Measurements from ENCODE around the gene PRKCQ. TPM values are rescaled to one million over a fixed set of nuclear protein-coding genes. Genes with fewer than 3 reads are reported as not detected.

PRKCQ gene
- total RNA-seq, 1 experiment from 2014 or later: 12.1 TPM

- Histone ChIP-seq H2BK5ac (ENCODE audit: insufficient read length, low read length) (no peak overlapping the region), H3K18ac (ENCODE audit: insufficient read length, low read depth, low read length) (no peak overlapping the region), H2AFZ (ENCODE audit: low read length) (no peak overlapping the region), H4K5ac (ENCODE audit: insufficient read length, low read depth, low read length) (no peak overlapping the region), H3K9me3 (ENCODE audit: control insufficient read depth, low read depth, low read length) (no peaks in the 10 kb centered on the region), H3K9ac (ENCODE audit: extremely low read depth, insufficient read length, low read length) (no peak overlapping the region), H4K91ac (ENCODE audit: insufficient read length, low read depth, low read length) (no peak overlapping the region), H3K4me2 (ENCODE audit: insufficient read depth, insufficient read length, low read length) (no peak overlapping the region), H3K23ac (ENCODE audit: insufficient read length, low read depth, low read length) (no peak overlapping the region), H2BK12ac (ENCODE audit: insufficient read length, low read depth, low read length) (no peak overlapping the region), H4K20me1 (ENCODE audit: control insufficient read depth, insufficient read depth, insufficient read length) (no peaks in the 10 kb centered on the region), H3K79me2 (ENCODE audit: insufficient read depth, low read length) (no peaks in the 10 kb centered on the region), H3K27me3 (ENCODE audit: insufficient read depth, low read length) (no peaks in the 10 kb centered on the region), H3K27ac (ENCODE audit: insufficient read length, low read depth, low read length) (no peak overlapping the region), H2BK15ac (ENCODE audit: low read depth, low read length) (no peak overlapping the region), H2BK20ac (ENCODE audit: low read depth, low read length, poor library complexity, severe bottlenecking) (no peak overlapping the region), H3K79me1 (ENCODE audit: insufficient read depth, low read depth, low read length, poor library complexity, severe bottlenecking) (no peaks in the 10 kb centered on the region), H3T11ph (ENCODE audit: low read length) (no peak overlapping the region), H3K4ac (ENCODE audit: low read depth, low read length) (no peak overlapping the region), H2AK5ac (ENCODE audit: insufficient read length, low read length) (no peak overlapping the region), H4K8ac (replicated peaks; ENCODE audit: insufficient read length, low read depth, low read length) (no peak overlapping the region), H3K56ac (ENCODE audit: insufficient read length, low read depth, low read length) (no peak overlapping the region), H2BK120ac (ENCODE audit: low read depth, low read length, poor library complexity, severe bottlenecking) (no peak overlapping the region), H3K4me1 (ENCODE audit: insufficient read depth, low read length) (peaks cover 4% of the 10 kb centered on the region; the same call in 1 of the 2 replicates), H3K23me2 (ENCODE audit: insufficient read length, low read depth, low read length, poor library complexity, severe bottlenecking) (no peaks in the 10 kb centered on the region), H3K14ac (ENCODE audit: insufficient read depth, low read length) (no peak overlapping the region)
- no peak for DNase-seq
- peaks cover 4 to 12% of the 10 kb centered on the region in 2 experiments for H3K4me1 Mint-ChIP-seq
- TF ChIP-seq CTCF (conservative IDR thresholded peaks at IDR 0.05): no peak
- 0 out of 2 replicates have a peak, but pooled peaks cover 3% of the 10 kb centered on the region for H3K27me3 Mint-ChIP-seq (ENCODE audit: low read depth)
- peak overlapping the region in 1 of 3 experiments; percentile 55; a peak in 1 of 7 replicates for H3K27ac Mint-ChIP-seq
- H3K9me3 Mint-ChIP-seq: no peaks in the 10 kb centered on the region
- H3K4me3 Mint-ChIP-seq: no peak overlapping the region
- no CpG with 5 or more reads among the region's 3 CpGs for WGBS (ENCODE audit: extremely low coverage, insufficient read length, low lambda C conversion rate)
- H3K36me3 Mint-ChIP-seq (ENCODE audit: insufficient read depth in 1 of 3, low read depth in 3 of 3): no peaks in the 10 kb centered on the region
Observed at GRCh38 chr10:6536102-6536501, 44.0 kb downstream of the PRKCQ start.
